Measurements from ENCODE around the gene PADI3.

DNA sequence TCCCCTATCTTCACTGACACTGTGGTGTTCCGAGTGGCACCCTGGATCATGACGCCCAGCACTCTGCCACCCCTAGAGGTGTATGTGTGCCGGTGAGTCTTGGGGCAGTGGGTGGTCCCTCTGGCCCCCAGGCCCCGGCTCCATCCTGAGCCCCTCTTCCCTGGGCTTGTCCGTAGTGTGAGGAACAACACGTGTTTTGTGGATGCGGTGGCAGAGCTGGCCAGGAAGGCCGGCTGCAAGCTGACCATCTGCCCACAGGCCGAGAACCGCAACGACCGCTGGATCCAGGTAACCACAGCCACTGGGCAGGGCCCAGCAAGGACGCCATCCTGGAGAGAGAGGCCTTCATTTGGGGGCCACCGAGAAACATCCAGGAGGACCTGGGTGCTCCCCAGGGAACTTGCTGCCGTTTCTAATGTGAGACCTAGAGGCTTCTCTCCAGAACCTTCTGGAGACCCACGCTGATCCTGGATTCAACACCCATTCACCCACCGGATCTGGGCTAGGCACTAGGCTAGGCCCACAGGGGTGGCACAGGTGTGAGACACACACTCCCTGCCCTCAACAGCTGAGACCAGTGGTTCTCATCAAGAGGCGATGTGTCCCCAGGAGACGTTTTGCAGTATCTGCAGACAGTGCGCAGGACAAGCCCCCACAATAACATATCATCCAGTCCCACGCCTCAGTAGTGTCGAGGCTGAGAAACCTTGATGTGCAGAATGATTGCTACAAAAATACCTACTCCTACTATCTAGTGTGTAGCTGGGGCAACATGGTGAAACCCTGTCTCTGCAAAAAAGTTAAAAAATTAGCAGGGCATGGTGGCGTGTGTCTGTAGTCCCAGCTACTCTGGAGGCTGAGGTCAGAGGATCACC, 22.2 kb downstream of the PADI3 start:
- TF ChIP-seq REST (IDR thresholded peaks at IDR 0.05; ENCODE audit: low read depth) (no peak), CREB1 (IDR thresholded peaks at IDR 0.05; ENCODE audit: low read depth) (no peak), EP300 (IDR thresholded peaks at IDR 0.05; ENCODE audit: borderline replicate concordance) (no peak), FOXM1 (IDR thresholded peaks at IDR 0.05; ENCODE audit: borderline replicate concordance, low read depth) (no peak), NFIC (IDR thresholded peaks at IDR 0.05) (no peak), TCF12 (IDR thresholded peaks at IDR 0.05; ENCODE audit: low read depth) (no peak), CEBPB (IDR thresholded peaks at IDR 0.05) (no peak), RAD21 (IDR thresholded peaks at IDR 0.05; ENCODE audit: low read depth) (no peak)
- TF ChIP-seq, protein P1, sequence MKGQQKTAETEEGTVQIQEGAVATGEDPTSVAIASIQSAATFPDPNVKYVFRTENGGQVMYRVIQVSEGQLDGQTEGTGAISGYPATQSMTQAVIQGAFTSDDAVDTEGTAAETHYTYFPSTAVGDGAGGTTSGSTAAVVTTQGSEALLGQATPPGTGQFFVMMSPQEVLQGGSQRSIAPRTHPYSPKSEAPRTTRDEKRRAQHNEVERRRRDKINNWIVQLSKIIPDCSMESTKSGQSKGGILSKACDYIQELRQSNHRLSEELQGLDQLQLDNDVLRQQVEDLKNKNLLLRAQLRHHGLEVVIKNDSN (IDR thresholded peaks at IDR 0.05), result no peak
- TF ChIP-seq, protein P2, sequence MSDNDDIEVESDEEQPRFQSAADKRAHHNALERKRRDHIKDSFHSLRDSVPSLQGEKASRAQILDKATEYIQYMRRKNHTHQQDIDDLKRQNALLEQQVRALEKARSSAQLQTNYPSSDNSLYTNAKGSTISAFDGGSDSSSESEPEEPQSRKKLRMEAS (IDR thresholded peaks at IDR 0.05), result no peak
